K562 (cell line): ENCODE results near the gene LGALS14. TPM values are rescaled to one million over a fixed set of nuclear protein-coding genes. Genes with fewer than 3 reads are reported as not detected.

Source experiments
- ATAC-seq: fragments of 200-7000 bp; cut with Tn5 transposase; 3 replicates; pipeline ENCODE4 v1.9.1; 2020; ENCODE audit warnings: moderate library complexity
- BruUV-seq: library from RNA; stranded (reverse); fragments of 400-500 nt; replicated peaks from 2 replicates; lab custom pipeline; 2021; lab: Mats Ljungman, UMichigan
- CTCF ChIA-PET: fragments of 300-600 bp; formaldehyde crosslinking; extraction: SDS; loops from one replicate; lab custom pipeline; 2021; ENCODE audit warnings: low intra/inter-chr PET ratio; lab: Yijun Ruan, JAX
- POLR2A ChIA-PET: fragments of 300-600, 350-650 bp; sonication (Branson Sonifier 250); formaldehyde crosslinking; extraction: SDS; loops from one replicate; lab custom pipeline; 2021; ENCODE audit warnings: antibody characterized with exemption, inconsistent platforms; lab: Yijun Ruan, JAX
- DNase-seq, 4 experiments: peaks; one replicate each; pipeline versions ENCODE4 v3.0.0 to v3.0.0-alpha.2; 2011 to 2018; ENCODE audit warnings: low spot score in 3 of 4, mixed read lengths in 3 of 4; ENCODE audit errors: extremely low read depth in 1 of 4
- FAIRE-seq: peaks from 2 replicates; lab custom pipeline; 2011; peaks lifted over from hg19 to GRCh38; lab: Jason Lieb, UNC
- H2AFZ ChIP-seq: 2 replicates; pipeline ENCODE4 v1.6.0; 2011; ENCODE audit warnings: low read depth, low read length, control low read depth, inconsistent platforms
- H3K27ac ChIP-seq: fragments of 200-600 bp; 3 replicates; pipeline ENCODE4 v1.8.0; 2011; ENCODE audit warnings: low read depth, mild to moderate bottlenecking, control low read depth, inconsistent platforms, low read length, moderate library complexity, mixed read lengths; ENCODE audit errors: extremely low read depth
- H3K27me3 ChIP-seq, 2 experiments: fragments of 300-600 bp in 1 of 2; 2 replicates in 1 of 2; 3 replicates in 1 of 2; pipeline versions ENCODE4 v1.6.0 to v1.8.0; 2011; ENCODE audit warnings: inconsistent platforms in 2 of 2, low read length in 2 of 2, mild to moderate bottlenecking in 1 of 2, mixed read lengths in 1 of 2, moderate library complexity in 1 of 2; ENCODE audit not compliant: control insufficient read depth in 2 of 2, insufficient read depth in 2 of 2
- H3K36me3 ChIP-seq: fragments of 300-600 bp; 3 replicates; pipeline ENCODE4 v1.8.0; 2011; ENCODE audit warnings: mild to moderate bottlenecking, low read length, inconsistent platforms; ENCODE audit not compliant: control insufficient read depth, insufficient read depth
- H3K4me1 ChIP-seq, 2 experiments: fragments of 200-600 bp in 1 of 2; replicated peaks in 1 of 2; 2 replicates in 1 of 2; 3 replicates in 1 of 2; pipeline versions ENCODE4 v1.5.1 to v1.8.0; 2011; ENCODE audit warnings: inconsistent platforms in 2 of 2, low read length in 2 of 2, mild to moderate bottlenecking in 1 of 2, mixed read lengths in 1 of 2, moderate library complexity in 1 of 2; ENCODE audit not compliant: control insufficient read depth in 2 of 2, insufficient read depth in 2 of 2
- H3K4me2 ChIP-seq: 2 replicates; pipeline ENCODE4 v1.6.1; 2011; ENCODE audit warnings: low read length, control low read depth, inconsistent platforms, mixed read lengths; ENCODE audit not compliant: insufficient read depth
- H3K4me3 ChIP-seq: fragments of 200-600 bp; sonication (generic), shearing (Covaris generic); 2 replicates; pipeline ENCODE4 v1.5.1; 2016; ENCODE audit warnings: control low read depth, inconsistent platforms
- H3K79me2 ChIP-seq: fragments of 200-600 bp; 3 replicates; pipeline ENCODE4 v1.8.0; 2011; ENCODE audit warnings: low read length, inconsistent platforms; ENCODE audit not compliant: control insufficient read depth, insufficient read depth
- H3K9ac ChIP-seq, 2 experiments: 2 replicates each; pipeline versions ENCODE4 v1.6.0 to v1.6.1; 2011; ENCODE audit warnings: low read depth in 2 of 2, low read length in 2 of 2, control low read depth in 1 of 2, inconsistent platforms in 1 of 2, mild to moderate bottlenecking in 1 of 2, mixed read lengths in 1 of 2; ENCODE audit not compliant: insufficient read depth in 1 of 2
- H3K9me1 ChIP-seq: one replicate; pipeline ENCODE4 v1.6.0; 2011; ENCODE audit warnings: inconsistent platforms, mild to moderate bottlenecking, low read length, moderate library complexity; ENCODE audit not compliant: control insufficient read depth, insufficient read depth
- H3K9me3 ChIP-seq: replicated peaks from 2 replicates; pipeline ENCODE4 v1.5.1; 2011; ENCODE audit warnings: low read depth, low read length, inconsistent platforms; ENCODE audit not compliant: control insufficient read depth, insufficient read depth
- H4K20me1 ChIP-seq: replicated peaks from 2 replicates; pipeline ENCODE4 v1.6.1; 2011; ENCODE audit warnings: low read length, inconsistent platforms, mixed read lengths; ENCODE audit not compliant: control insufficient read depth, insufficient read depth
- CBX1 ChIP-seq: sonication (generic); IDR thresholded peaks from 2 replicates; pipeline ENCODE4 v1.6.1; 2016; ENCODE audit warnings: antibody characterized with exemption, low read depth, mild to moderate bottlenecking
- CREB1 ChIP-seq, 2 experiments: sonication (generic) in 1 of 2; formaldehyde crosslinking in 1 of 2; IDR thresholded peaks; 2 replicates each; pipeline versions ENCODE4 v1.6.1 to v1.8.0; 2012 to 2022; ENCODE audit warnings: inconsistent platforms in 1 of 2, mild to moderate bottlenecking in 1 of 2, missing genetic modification reagents in 1 of 2, moderate library complexity in 1 of 2
- DDX20 ChIP-seq: fragments of 450-650 bp; IDR thresholded peaks from 2 replicates; pipeline ENCODE4 v1.6.1; 2016; ENCODE audit warnings: missing genetic modification characterization, low read depth, mild to moderate bottlenecking, missing compliant biosample characterization, moderate library complexity
- HDAC2 ChIP-seq: fragments of 450-650 bp; IDR thresholded peaks from 2 replicates; pipeline ENCODE4 v1.6.1; 2016; ENCODE audit warnings: mild to moderate bottlenecking
- IFI16 ChIP-seq: fragments of 250-450 bp; sonication (Bioruptor Pico); IDR thresholded peaks from 2 replicates; pipeline ENCODE4 v2.1.2; 2022; ENCODE audit warnings: mild to moderate bottlenecking, inconsistent platforms
- MGA ChIP-seq: fragments of 450-650 bp; IDR thresholded peaks from 2 replicates; pipeline ENCODE4 v1.6.1; 2016; ENCODE audit warnings: mild to moderate bottlenecking, moderate library complexity
- PCBP1 ChIP-seq: fragments of 200-400 bp; formaldehyde crosslinking; IDR thresholded peaks from 2 replicates; pipeline ENCODE4 v1.6.1; 2018; ENCODE audit warnings: mild to moderate bottlenecking, low read depth, low read length; ENCODE audit not compliant: poor library complexity, severe bottlenecking
- PCBP2 ChIP-seq: fragments of 200-400 bp; formaldehyde crosslinking; IDR thresholded peaks from 2 replicates; pipeline ENCODE4 v1.6.1; 2018; ENCODE audit warnings: low read length, low read depth, mild to moderate bottlenecking, moderate library complexity; ENCODE audit not compliant: poor library complexity, severe bottlenecking
- PHF21A ChIP-seq: fragments of 450-650 bp; IDR thresholded peaks from 2 replicates; pipeline ENCODE4 v1.6.1; 2017; ENCODE audit warnings: low read depth, borderline replicate concordance
- PPARD ChIP-seq: fragments of 250-450 bp; sonication (Bioruptor Pico); IDR thresholded peaks from 2 replicates; pipeline ENCODE4 v1.8.0; 2022; ENCODE audit warnings: inconsistent platforms, mild to moderate bottlenecking, moderate library complexity
- ZNF134 ChIP-seq: fragments of 250-450 bp; sonication (Bioruptor Pico); conservative IDR thresholded peaks from 2 replicates; pipeline ENCODE4 v1.4.0; 2020
- ZNF3 ChIP-seq: fragments of 250-450 bp; sonication (Bioruptor Pico); IDR thresholded peaks from 2 replicates; pipeline ENCODE4 v1.5.0; 2021; ENCODE audit warnings: mild to moderate bottlenecking, moderate library complexity
- in situ Hi-C: fragments of 300-500 bp; cut with MboI; formaldehyde crosslinking; loops from 4 replicates; pipeline ENCODE4 v1.15.0; 2018; ENCODE audit warnings: inconsistent platforms, mixed read lengths
- intact Hi-C: fragments of 100-400 bp; cut with micrococcal nuclease; formaldehyde crosslinking; loops from 2 replicates; pipeline ENCODE4 v1.14.2; 2022
- polyA plus RNA-seq, 8 experiments: library from polyadenylated mRNA; depleted of rRNA in 4 of 8; stranded (reverse) in 5 of 8; unstranded in 3 of 8; fragments of >200 nt; fragmentation: Nextera tagmentation in 2 of 8; fragmentation: Illumina TruSeq in 1 of 8; extraction: Ambion mirVana in 2 of 8; extraction: Trizol in 1 of 8; gene quantifications; 2 replicates each; pipeline versions ENCODE4 v1.2.1 to v1.2.3, GENCODE V29; 2011 to 2014; ENCODE audit warnings: inconsistent platforms in 1 of 8, missing spikeins in 1 of 8
- total RNA-seq, 7 experiments: library from RNA; depleted of rRNA in 6 of 7; stranded (reverse); fragments of >200 nt in 6 of 7; fragmentation: Illumina TruSeq in 2 of 7; extraction: Trizol in 2 of 7; gene quantifications; 2 replicates each; pipeline versions ENCODE4 v1.2.1 to v1.2.3, GENCODE V29; 2011 to 2021; ENCODE audit warnings: low replicate concordance in 1 of 7

The LGALS14 gene
- total and polyA plus RNA-seq, 9 of the 15 experiments (the other 6 are each of a cell fraction or from before 2014, with no cell fraction given): not detected

DNA sequence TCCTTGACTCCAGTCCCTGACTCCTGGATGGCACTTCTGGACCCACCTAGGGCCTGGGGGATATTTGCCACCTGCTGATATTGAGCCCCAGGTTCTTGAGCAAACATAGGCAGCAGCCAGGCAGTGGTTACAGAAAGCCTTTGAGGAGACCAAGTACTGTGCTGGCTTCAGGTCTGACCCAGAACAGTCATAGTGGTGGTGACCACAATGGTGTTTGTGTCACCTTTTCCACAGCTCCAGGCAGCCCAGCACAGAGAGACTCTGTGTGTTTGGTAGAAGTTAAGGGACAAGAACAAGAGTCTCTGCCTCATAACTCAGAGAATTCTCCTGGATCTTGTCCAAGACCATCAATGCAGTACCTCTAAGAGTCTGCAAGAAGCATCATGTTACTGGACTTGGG, 48.1 kb downstream of the LGALS14 start:
- Histone ChIP-seq H3K9me1 (no peaks in the 10 kb centered on the region), H2AFZ (no peak overlapping the region), H3K79me2 (no peaks in the 10 kb centered on the region), H3K4me3 (no peak overlapping the region), H3K36me3 (no peaks in the 10 kb centered on the region), H3K4me1 (no peaks in the 10 kb centered on the region), H3K27ac (no peak overlapping the region), H3K9ac (no peak overlapping the region), H3K27me3 (peaks cover 0 to 5% of the 10 kb centered on the region in 2 experiments; a peak in 3 of 5 replicates), H3K4me2 (no peak overlapping the region), H4K20me1 (no peaks in the 10 kb centered on the region), H3K9me3 (no peaks in the 10 kb centered on the region)
- no peak for ATAC-seq
- POLR2A ChIA-PET: no interaction called here
- BruUV-seq: no TSS peak
- no peak for FAIRE-seq
- TF ChIP-seq CREB1 (IDR thresholded peaks at IDR 0.05) (no peak), CREB1 (CRISPR knock-in tag; IDR thresholded peaks at IDR 0.05) (no peak), CBX1 (no peak), IFI16 (CRISPR knock-in tag) (no peak), PCBP2 (no peak), DDX20 (tag) (no peak), PCBP1 (no peak), HDAC2 (no peak), PPARD (CRISPR knock-in tag) (no peak), ZNF134 (CRISPR knock-in tag) (no peak), ZNF3 (CRISPR knock-in tag) (no peak), PHF21A (no peak), MGA (no peak)
- in situ Hi-C loops (no loop called here), intact Hi-C loops (no loop called here)
- no peak for DNase-seq
- CTCF ChIA-PET: no interaction called here
